ENCODE data around the gene MUC20.
"Not testable (repeated sequence)": the region's sequence is repeated elsewhere in the genome, so short reads cannot be mapped to it uniquely, and the experiment has no call there.

The MUC20 gene, protein sequence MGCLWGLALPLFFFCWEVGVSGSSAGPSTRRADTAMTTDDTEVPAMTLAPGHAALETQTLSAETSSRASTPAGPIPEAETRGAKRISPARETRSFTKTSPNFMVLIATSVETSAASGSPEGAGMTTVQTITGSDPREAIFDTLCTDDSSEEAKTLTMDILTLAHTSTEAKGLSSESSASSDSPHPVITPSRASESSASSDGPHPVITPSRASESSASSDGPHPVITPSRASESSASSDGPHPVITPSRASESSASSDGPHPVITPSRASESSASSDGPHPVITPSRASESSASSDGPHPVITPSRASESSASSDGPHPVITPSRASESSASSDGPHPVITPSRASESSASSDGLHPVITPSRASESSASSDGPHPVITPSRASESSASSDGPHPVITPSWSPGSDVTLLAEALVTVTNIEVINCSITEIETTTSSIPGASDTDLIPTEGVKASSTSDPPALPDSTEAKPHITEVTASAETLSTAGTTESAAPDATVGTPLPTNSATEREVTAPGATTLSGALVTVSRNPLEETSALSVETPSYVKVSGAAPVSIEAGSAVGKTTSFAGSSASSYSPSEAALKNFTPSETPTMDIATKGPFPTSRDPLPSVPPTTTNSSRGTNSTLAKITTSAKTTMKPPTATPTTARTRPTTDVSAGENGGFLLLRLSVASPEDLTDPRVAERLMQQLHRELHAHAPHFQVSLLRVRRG

DNA sequence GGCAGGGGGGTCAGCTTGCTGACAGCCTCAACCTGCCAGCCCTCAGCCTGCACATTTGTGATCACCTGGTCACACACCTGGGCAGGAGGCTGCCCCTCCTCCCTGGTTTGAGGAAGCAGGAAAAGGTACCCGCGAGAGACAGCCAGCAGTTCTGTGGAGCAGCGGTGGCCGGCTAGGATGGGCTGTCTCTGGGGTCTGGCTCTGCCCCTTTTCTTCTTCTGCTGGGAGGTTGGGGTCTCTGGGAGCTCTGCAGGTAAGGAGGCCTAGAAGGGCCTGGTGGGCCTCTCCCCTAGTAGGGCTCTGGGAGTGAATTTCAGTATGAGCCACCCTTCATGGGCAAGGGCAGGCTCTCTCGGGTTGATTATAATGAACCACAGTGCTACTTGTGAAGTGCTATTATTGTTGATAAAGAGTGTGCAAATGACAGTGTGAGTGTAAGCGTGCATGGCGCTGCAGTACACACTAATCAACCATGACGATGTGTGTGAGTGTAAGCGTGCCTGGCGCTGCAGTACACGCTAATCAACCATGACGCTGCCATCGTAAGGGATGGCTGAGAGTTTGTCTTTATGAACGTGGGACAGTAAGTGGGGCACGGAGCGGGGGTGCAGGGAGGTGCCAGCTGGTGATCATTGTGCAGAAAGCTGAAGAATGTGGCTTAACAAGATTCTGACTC, at the start of gene MUC20:
TSS of gene MUC20 (plus strand) at position 148 of the 676 bp plus-strand sequence. CDS start at position 178, 30 bp downstream.
- peaks cover 16% of the 10 kb centered on the region for H3K27me3 ChIP-seq (ENCODE audit: insufficient read depth, low read length)
- H3K4me1 ChIP-seq (ENCODE audit: insufficient read depth, low read length) = peaks cover 14% of the 10 kb centered on the region
- H3K36me3 ChIP-seq (ENCODE audit: insufficient read depth, low read length); H3K4me3 ChIP-seq (ENCODE audit: low read length); H3K9me3 ChIP-seq (ENCODE audit: low read length); H2AFZ ChIP-seq (ENCODE audit: low read depth, low read length): not testable (repeated sequence)

DNA sequence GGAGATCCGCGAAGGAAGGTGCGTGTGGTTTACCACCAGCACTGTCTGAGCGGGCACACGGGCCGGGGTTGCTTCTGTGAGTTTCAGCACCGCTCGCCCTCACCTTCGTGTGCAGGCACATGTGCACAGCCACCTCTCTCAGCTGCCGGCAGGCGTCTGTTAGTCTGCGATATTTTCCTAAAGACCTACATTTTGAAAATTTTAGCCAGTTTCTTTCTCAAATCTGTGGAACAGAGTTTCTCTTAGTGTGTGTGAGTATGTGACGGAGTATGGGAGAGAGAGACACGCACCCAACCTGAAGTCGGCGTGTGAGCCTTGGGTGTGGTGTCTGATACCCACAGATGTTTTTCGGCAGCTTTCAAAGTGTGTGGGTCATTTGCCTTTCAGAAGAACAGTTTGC, 49.5 kb upstream of the MUC20 start:
- H3K4me1 ChIP-seq (ENCODE audit: insufficient read depth, low read length); H3K27me3 ChIP-seq (ENCODE audit: insufficient read depth, low read length); H2AFZ ChIP-seq (ENCODE audit: low read depth, low read length); H3K4me3 ChIP-seq (ENCODE audit: low read length); H3K9me3 ChIP-seq (ENCODE audit: low read length): not testable (repeated sequence)
- H3K36me3 ChIP-seq (ENCODE audit: insufficient read depth, low read length) = peaks cover 30% of the 10 kb centered on the region

DNA sequence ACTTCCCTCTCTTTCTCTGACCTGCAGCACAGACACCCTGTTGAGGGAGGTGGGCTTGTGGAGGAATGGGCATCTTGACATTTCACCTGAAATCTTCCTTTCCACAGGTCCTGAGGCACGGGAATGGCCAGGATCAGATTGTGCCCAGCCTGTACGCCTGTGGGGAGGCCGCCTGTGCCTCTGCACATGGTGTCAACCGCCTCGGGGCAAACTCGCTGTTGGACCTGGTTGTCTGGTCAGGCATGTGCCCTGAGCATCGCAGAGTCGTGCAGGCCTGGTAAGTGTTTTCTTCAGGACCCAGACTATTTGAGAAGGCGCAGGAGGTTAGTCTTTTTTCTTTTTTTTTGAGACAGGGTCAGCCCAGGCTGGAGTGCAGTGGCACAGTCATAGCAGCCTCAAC, 47.1 kb upstream of the MUC20 start:
- H3K36me3 ChIP-seq (ENCODE audit: insufficient read depth, low read length) = peaks cover 33% of the 10 kb centered on the region

DNA sequence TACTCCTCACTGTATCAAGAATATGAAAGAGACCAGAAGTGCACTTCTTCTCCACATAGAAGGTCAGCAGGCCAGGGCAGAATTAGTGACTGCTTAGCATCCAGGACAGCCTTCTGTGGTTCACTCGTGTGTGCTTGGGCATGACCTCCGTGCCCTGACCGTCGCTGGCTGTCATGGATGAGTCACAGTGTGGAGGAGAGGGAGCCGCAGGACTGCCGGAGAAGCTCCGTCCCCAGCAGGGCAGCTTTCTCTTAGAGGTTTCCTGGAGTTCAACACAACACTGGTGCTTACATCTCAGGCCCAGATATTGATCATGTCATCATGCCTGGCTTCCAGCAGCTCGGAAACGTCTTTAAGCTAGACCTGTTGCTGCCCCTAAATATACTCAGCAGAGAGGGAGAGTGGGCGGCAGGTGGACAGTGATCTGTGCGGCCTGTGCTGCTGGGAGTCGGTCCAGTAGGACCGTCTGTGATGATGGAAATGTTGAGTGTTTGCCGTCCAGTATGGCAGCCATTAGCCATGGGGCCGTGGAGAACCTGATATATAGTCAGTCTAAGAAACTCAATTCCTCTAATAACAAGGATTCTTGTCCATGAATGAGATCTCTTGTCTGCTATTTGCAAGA, 42.3 kb upstream of the MUC20 start:
- peaks cover 25% of the 10 kb centered on the region for H3K36me3 ChIP-seq (ENCODE audit: insufficient read depth, low read length)
- H3K4me3 ChIP-seq (ENCODE audit: low read length); H2AFZ ChIP-seq (ENCODE audit: low read depth, low read length); H3K27me3 ChIP-seq (ENCODE audit: insufficient read depth, low read length); H3K4me1 ChIP-seq (ENCODE audit: insufficient read depth, low read length); H3K9me3 ChIP-seq (ENCODE audit: low read length): not testable (repeated sequence)

More for the DNA sequence above, 47.1 kb upstream of the MUC20 start:
- not testable (repeated sequence) for H3K4me1 ChIP-seq (ENCODE audit: insufficient read depth, low read length); H3K9me3 ChIP-seq (ENCODE audit: low read length); H3K4me3 ChIP-seq (ENCODE audit: low read length); H2AFZ ChIP-seq (ENCODE audit: low read depth, low read length); H3K27me3 ChIP-seq (ENCODE audit: insufficient read depth, low read length)

DNA sequence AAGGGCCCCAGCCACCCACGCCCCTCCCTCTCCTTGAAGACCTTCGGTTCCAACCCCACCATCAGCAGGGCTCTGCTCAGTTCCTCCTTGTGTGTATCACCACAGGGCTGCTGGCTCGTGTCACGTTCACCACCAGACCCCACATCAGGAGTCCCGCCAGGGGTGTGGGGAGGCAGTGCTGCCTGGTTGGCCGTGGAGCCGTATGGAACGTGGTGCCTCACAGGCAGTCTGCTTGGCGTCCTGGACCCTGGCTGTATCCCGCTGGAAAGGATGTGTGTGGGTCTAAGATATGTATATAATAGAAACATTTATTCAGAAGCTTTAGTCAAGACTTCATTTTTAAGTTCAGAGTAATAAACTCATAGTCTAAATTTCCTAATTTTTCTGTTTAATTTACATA, 40.1 kb upstream of the MUC20 start:
- H2AFZ ChIP-seq (ENCODE audit: low read depth, low read length); H3K27me3 ChIP-seq (ENCODE audit: insufficient read depth, low read length); H3K4me1 ChIP-seq (ENCODE audit: insufficient read depth, low read length); H3K4me3 ChIP-seq (ENCODE audit: low read length); H3K9me3 ChIP-seq (ENCODE audit: low read length): not testable (repeated sequence)
- H3K36me3 ChIP-seq (ENCODE audit: insufficient read depth, low read length) = peaks cover 28% of the 10 kb centered on the region

DNA sequence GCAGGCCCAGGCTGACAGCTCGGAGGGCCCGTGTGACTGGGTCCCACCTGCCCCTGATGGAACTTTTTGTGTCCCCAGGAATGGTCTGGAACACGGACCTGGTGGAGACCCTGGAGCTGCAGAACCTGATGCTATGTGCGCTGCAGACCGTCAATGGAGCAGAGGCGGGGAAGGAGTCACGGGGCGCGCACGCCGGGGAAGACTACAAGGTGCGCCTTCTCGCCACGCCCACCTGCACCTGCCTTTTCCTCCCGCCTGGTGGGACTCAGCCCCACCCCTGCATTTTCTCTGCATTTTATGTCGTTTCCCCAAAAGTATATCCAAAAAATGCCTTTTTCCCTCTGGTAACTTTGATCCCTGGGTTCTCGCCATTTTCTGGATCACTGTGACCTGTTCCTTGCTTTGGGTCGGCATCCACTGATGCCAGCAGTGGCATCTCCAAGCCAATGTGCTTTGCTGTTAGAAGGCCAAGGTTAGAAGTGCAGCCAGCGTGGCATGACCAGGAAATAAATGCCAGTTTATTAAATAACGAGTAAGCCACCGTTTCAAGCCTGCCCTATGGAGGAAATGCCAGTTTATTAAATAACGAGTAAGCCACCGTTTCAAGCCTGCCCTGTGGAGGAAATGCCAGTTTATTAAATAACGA, 39.2 kb upstream of the MUC20 start:
- not testable (repeated sequence) for H3K27me3 ChIP-seq (ENCODE audit: insufficient read depth, low read length); H3K4me1 ChIP-seq (ENCODE audit: insufficient read depth, low read length); H2AFZ ChIP-seq (ENCODE audit: low read depth, low read length); H3K9me3 ChIP-seq (ENCODE audit: low read length); H3K4me3 ChIP-seq (ENCODE audit: low read length)
- H3K36me3 ChIP-seq (ENCODE audit: insufficient read depth, low read length) = peaks cover 34% of the 10 kb centered on the region

DNA sequence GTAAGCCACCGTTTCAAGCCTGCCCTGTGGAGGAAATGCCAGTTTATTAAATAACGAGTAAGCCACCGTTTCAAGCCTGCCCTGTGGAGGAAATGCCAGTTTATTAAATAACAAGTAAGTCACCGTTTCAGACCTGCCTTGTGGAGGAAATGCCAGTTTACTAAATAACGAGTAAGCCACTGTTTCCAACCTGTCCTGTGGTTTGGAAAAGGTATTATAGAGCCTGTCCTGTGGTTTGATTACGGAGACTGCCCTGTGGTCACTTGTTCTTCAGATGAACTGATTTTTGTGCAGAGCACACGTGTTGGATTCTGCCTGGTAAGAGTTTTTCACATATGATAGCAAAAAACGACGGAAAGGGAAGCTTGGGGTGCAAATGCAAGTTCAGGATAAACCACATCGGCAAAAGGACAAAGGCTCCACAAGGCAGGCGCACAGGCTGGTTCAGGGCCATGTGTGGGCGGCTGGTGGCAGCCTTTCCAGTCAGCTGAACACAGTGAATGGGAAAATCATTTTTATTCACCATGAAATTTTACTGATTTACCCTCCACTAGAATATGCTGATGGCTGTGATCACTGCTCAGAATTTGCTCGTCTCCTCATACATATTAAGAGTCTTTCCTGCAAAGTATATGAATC, 38.6 kb upstream of the MUC20 start:
- H3K4me1 ChIP-seq (ENCODE audit: insufficient read depth, low read length); H3K27me3 ChIP-seq (ENCODE audit: insufficient read depth, low read length); H3K4me3 ChIP-seq (ENCODE audit: low read length); H2AFZ ChIP-seq (ENCODE audit: low read depth, low read length); H3K9me3 ChIP-seq (ENCODE audit: low read length): not testable (repeated sequence)
- H3K36me3 ChIP-seq (ENCODE audit: insufficient read depth, low read length) = peaks cover 34% of the 10 kb centered on the region

DNA sequence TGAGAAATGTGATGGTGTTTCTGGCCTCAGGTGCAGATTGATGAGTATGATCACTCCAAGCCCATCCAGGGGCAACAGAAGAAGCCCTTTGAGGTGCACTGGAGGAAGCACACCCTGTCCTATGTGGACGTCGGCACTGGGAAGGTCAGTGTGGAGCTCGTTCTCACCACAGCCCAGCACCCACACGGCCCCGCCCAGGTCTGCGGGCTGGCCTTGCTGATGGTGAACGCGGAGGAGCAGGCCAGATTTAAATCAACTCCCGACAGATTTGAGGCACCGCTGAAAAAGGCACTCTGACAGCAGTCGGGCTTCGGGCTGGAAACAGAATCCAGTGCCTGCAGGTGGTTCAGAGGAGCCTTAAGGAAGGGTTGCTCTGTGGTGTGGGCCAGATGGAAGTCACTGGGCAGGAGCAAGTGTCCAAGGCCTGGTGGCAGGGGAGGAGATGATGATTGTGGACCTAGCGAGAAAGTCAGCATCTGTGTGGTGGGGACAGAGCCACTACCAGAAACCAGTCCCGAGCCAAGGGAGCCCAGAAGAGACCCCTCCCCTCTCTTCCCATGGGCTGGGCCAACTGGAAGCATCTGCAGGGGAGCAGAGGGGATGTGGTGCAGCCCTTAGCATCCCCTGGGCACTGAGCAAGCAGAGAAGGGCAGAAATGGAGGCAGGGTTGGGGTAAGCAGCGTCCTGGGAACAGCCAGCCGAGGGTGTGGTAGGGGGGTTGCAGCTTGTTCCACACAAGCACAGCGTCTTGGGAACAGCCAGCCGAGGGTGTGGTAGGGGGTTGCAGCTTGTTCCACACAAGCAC, 36.9 kb upstream of the MUC20 start:
- not testable (repeated sequence) for H3K4me3 ChIP-seq (ENCODE audit: low read length); H3K9me3 ChIP-seq (ENCODE audit: low read length); H3K4me1 ChIP-seq (ENCODE audit: insufficient read depth, low read length); H3K27me3 ChIP-seq (ENCODE audit: insufficient read depth, low read length); H2AFZ ChIP-seq (ENCODE audit: low read depth, low read length)
- peaks cover 24% of the 10 kb centered on the region for H3K36me3 ChIP-seq (ENCODE audit: insufficient read depth, low read length)

DNA sequence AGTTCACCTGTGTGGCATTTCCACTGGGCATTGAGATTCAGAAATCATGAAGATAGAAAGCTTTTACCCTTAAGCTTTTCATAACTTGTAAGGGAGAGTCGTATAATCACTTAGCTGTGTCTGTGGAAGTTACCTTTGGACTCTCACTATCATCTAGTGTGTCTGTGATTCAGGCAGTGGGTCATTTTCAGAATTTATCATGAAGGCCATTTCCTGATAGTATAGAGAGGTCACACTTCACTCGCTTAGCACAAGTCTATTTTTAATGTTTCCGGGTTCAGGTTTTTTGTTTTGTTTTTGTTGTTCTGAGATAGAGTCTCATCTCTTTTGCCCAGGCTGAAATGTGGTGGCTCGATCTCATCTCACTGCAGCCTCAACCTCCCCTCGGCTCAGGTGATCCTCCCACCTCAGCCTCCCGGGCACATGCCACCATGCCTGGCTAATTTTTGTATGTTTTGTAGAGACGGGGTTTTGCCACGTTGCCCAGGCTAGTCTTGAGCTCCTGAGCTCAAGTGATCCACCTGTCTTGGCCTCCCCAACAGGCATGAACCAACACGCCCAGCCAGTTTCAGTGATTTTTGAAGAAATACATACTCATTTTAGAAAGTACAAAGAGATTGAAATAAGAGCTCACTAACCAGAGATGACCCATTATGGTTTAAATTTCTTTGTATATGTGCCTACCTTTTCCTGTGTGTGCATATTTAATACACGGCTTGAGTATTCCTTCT, 36.1 kb upstream of the MUC20 start:
- not testable (repeated sequence) for H2AFZ ChIP-seq (ENCODE audit: low read depth, low read length); H3K4me3 ChIP-seq (ENCODE audit: low read length); H3K4me1 ChIP-seq (ENCODE audit: insufficient read depth, low read length); H3K27me3 ChIP-seq (ENCODE audit: insufficient read depth, low read length); H3K9me3 ChIP-seq (ENCODE audit: low read length)
- H3K36me3 ChIP-seq (ENCODE audit: insufficient read depth, low read length) = peaks cover 29% of the 10 kb centered on the region

DNA sequence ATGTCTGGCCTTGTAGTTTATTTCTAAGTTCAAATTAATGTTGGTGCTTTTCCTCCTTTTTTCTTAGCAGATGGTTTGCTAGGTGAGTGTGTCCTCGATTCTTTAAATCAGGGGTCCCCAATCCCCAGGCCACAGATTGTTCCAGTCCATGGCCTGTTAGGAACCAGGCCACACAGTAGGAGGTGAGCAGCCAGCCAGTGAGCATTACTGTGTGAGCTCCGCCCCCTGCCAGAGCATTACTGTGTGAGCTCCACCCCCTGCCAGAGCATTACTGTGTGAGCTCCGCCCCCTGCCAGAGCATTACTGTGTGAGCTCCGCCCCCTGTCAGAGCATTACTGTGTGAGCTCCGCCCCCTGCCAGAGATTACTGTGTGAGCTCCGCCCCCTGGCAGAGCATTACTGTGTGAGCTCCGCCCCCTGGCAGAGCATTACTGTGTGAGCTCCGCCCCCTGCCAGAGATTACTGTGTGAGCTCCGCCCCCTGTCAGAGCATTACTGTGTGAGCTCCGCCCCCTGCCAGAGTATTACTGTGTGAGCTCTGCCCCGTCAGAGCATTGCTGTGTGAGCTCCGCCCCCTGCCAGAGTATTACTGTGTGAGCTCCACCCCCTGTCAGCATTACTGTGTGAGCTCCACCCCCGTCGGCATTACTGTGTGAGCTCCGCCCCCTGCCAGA, 34.1 kb upstream of the MUC20 start:
- H3K36me3 ChIP-seq (ENCODE audit: insufficient read depth, low read length) = peaks cover 34% of the 10 kb centered on the region
- H3K9me3 ChIP-seq (ENCODE audit: low read length); H2AFZ ChIP-seq (ENCODE audit: low read depth, low read length); H3K27me3 ChIP-seq (ENCODE audit: insufficient read depth, low read length); H3K4me3 ChIP-seq (ENCODE audit: low read length); H3K4me1 ChIP-seq (ENCODE audit: insufficient read depth, low read length): not testable (repeated sequence)

DNA sequence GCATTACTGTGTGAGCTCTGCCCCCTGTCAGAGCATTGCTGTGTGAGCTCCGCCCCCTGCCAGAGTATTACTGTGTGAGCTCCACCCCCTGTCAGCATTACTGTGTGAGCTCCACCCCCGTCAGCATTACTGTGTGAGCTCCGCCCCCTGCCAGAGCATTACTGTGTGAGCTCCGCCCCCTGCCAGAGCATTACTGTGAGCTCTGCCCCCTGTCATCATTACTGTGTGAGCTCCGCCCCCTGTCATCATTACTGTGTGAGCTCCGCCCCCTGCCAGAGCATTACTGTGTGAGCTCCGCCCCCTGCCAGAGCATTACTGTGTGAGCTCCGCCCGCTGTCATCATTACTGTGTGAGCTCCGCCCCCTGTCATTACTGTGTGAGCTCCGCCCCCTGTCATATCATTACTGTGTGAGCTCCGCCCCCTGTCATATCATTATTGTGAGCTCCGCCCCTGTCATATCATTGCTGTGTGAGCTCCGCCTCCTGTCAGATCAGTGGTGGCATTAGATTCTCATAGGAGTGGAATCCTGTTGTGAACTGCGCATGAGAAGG, 33.5 kb upstream of the MUC20 start:
- H3K27me3 ChIP-seq (ENCODE audit: insufficient read depth, low read length); H3K4me1 ChIP-seq (ENCODE audit: insufficient read depth, low read length); H2AFZ ChIP-seq (ENCODE audit: low read depth, low read length); H3K9me3 ChIP-seq (ENCODE audit: low read length); H3K4me3 ChIP-seq (ENCODE audit: low read length): not testable (repeated sequence)
- H3K36me3 ChIP-seq (ENCODE audit: insufficient read depth, low read length) = peaks cover 38% of the 10 kb centered on the region

Measured in neuron (in vitro differentiated cells).